MM.1S (cell line): ENCODE results near the gene RSPH1.

Experiments
- CTCF ChIP-seq: fragments of 300-600 bp; sonication (generic); IDR thresholded peaks from 2 replicates; pipeline ENCODE4 v1.5.1; 2016; ENCODE audit warnings: antibody characterized with exemption, low read length, mixed read lengths
- EZH2 ChIP-seq: fragments of 300-600 bp; sonication (generic); optimal IDR thresholded peaks from 2 replicates; pipeline ENCODE3; 2017; ENCODE audit warnings: low read depth, mild to moderate bottlenecking, antibody characterized with exemption, low read length, mixed read lengths

DNA sequence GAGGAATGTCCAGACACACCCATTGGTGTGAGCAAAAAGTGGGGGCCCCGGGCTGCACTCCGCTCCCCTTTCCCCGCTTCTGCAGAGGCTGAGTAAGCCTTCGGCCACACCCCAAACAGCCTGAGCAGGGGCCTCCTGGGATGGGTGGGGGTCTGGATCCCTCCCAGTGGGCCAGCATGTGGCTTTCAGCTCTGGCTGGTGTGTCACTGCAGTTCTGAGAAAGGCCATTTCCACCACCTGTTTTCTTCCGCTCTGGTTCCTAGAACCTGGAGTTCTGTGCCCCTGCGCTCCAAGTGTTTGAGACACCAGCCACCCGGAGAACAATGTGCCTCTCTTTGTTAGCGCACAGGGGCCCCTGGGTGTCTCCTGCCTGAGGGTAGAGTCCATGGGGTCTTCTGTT lies 48.5 kb upstream of the RSPH1 start:
- TF ChIP-seq EZH2 (no peak), CTCF (no peak)
